CD4-positive, alpha-beta T cell treated with Interleukin-15 for 1 hour (primary cell): ENCODE measurements around the gene GPD2.

ENCODE experiments used
- DNase-seq: peaks from one replicate; pipeline ENCODE4 v3.0.0-alpha.2; 2020

The GPD2 gene

GRCh38 chr2:156536534-156536933 is 100.4 kb downstream of the GPD2 start:
- no peak for DNase-seq

DNA sequence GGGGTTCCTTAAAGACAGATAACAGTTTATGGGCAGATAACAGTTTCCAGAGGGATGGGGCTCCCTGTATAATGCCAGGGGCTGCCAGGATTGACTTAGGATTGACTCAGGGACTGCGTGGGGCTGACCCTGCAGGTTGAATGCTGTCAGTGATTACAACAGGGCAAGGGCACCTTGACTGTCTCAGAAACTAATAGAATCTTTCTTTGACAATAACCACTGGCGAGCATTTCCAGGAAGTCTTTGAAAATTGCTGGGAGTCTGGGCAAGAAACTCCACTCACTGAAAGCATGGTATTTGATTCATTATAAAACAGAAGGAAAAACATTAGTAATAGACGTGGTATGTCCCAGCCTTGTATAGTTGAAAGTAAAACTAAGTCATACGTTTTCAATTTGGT is 101.0 kb downstream of the GPD2 start:
- DNase-seq, result no peak

GRCh38 chr2:156538083-156538504 is 101.9 kb downstream of the GPD2 start:
- no peak for DNase-seq

DNA sequence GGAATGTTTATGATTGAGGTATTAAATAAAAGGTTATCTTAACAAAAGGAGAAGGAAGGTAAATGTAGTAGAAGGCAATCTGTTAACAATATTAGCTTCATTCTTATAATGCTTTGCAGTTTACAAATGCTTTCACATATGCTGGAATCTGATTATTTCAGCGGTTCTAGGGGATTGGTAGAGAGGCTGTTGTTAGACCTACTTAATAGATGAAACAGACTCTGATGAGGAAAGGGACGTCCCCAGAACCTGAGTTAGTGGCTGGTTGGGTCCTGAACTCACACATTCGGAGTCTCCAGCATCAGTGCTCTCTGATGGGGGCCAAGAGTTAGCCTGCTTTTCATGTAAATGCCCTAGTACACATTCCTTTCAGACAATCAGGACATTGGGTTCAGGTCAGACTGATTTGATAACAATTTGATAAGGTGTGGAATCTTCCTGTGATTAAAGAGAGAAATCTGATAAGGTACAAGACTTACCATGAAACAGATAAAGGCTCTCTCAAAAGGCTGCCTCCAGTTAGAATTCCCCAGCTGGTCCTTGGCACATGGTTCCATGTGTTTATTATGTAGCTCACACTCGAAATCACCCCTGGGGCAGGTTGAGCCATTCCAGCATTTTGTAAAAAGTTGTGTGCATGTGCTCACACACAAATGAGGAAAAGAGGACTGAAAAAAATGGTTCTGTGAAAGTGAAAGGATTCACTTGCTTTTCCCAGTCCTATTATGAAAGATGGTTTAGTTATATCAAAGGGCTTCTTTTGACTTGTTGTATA is 103.1 kb downstream of the GPD2 start:
- DNase-seq, result no peak

DNA sequence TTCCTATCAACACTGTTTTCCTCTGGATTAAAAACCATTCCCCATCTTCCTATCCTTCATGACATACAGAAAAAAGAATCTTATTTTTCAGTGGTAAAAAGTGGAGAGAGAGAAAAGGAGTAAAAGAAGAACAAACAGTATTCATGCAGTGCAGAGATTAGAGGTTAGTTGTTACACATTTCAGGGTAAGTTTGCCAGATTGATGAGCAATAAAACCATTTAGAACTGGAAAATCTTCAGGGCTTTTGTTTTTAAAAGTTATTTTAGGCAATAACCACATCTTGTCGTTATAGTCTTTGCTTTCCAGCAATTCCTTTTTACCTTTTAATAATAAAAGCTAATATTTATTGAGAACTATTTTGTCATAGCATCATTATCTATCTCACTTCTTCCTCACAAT is 104.5 kb downstream of the GPD2 start:
- DNase-seq, result no peak

- DNase-seq, result no peak
These were observed 105.0 kb downstream of the GPD2 start for GRCh38 chr2:156541229-156541628.

DNA sequence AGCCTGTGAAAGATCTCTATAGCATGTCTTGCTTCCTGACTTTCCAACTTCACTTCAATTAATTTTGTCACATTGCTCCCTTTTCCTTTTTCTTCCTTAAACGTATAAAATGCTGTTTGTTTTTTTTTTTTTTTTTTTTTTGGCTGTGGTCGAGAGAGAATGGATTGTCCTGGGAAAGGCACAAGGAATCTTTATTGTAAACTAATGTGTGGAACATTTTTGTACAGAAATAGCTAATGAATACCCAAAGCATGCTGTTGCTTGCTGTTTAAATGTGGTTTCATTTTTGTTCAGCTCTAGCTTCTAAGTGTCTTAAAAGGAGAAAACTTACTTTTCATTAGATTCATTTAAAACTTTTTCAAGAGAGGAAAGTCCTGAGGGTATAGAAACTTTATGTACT is 105.5 kb downstream of the GPD2 start:
- no peak for DNase-seq

GRCh38 chr2:156548413-156548812 is 112.2 kb downstream of the GPD2 start:
- DNase-seq, result no peak

DNA sequence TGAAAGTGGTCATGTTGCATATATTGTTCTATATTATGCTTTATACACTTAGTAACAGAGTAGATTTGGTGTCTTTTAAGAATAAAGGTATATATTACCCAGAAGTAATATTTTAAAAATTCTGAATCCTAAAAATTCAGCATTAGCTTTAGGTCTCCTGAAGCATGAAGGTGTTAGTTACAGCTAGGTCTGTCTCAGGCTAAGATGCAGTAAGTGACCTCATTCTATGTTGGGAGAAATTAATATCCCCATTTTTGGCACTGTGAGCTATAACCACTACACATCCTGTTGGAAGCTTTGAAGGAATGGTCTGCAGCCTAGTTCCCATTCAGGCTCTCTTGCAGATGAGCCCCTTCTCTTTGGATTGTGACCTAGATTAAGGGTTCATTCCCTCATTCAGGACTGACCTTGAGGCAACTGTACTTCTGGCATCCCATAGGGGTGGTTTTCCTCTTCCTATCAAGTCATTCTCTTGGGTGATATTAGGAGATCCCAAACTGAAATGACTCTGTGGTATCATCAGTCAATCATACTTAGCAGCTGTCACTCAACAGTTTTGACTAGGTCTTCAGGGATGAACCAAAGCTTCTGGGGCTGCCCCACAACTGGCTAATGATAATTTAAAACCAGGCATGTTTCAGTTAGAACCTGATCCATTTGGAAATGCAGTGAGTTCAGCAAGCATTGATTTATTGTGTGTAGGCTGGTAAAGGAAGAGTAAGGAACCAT is 117.7 kb downstream of the GPD2 start:
- DNase-seq, result no peak

DNA sequence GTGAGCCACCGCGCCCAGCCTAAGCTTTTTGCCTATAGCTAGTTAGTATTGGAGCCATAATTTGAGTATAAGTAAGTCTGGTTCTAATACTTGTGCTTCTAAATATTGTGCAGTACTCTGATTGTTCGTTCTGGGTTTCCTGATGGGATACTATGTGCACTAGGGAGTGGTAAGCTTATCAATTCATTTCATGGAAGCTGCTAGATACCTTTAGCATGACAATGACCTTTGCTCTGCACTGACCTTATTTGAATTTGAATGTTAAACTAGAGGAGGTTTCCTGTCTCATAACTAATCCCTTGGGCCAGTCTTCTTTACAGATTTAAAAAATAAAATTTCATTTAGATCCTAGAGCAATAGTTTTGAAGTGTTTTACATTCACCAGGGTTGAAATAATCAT is 125.1 kb downstream of the GPD2 start:
- DNase-seq, result no peak

DNA sequence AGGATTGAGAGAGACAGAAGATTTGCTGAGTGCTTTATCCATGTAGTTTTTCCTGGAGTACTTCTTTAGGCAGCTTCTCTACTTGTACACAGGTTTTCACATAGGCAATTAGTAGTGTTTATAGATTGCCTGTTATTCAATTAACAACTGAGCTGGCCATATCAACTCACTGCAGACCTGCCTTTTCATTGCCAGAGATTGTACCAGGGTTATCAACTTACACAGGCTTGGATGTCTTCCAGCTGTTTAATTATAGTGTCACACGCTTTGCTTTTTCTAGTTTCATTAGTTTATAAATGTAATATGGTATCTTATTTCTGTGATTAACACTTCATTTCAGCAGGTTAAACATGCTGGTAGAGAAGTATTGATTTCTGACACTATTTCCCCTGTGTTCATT is 125.9 kb downstream of the GPD2 start:
- no peak for DNase-seq

DNA sequence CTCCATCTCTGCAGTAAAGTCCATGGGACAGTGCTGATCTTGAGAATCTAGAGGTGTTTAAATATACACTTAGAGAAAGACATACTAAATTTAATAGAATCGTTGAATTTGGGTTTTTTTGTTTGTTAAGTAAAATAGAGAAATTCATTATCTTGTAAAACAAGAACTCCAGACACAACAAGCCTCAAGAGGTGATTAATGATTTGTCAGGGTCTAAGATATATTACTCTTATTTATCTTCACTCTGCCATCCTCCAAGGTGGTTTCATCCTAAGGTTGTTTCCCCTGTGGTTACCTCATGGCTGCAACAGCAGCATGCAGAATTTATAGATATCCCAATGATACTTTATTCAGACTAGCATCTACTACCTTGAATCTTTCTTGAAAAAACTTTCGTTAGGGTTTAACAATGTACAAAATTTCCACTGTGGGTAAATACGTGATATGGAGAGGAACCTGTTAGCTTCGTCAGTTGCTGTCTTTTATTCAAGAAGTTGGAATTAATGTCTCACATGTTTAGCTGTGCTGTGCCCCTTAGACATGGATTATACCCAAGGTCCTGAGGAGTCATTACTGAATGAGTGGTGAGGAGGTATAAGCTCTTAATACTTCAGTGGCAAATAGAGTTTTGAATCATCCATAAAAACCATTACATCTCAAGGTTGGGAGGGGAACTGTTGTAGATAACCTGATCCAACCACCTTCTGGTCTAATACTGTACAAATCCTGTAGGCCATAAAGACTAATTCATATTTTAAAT is 128.0 kb downstream of the GPD2 start:
- no peak for DNase-seq

DNA sequence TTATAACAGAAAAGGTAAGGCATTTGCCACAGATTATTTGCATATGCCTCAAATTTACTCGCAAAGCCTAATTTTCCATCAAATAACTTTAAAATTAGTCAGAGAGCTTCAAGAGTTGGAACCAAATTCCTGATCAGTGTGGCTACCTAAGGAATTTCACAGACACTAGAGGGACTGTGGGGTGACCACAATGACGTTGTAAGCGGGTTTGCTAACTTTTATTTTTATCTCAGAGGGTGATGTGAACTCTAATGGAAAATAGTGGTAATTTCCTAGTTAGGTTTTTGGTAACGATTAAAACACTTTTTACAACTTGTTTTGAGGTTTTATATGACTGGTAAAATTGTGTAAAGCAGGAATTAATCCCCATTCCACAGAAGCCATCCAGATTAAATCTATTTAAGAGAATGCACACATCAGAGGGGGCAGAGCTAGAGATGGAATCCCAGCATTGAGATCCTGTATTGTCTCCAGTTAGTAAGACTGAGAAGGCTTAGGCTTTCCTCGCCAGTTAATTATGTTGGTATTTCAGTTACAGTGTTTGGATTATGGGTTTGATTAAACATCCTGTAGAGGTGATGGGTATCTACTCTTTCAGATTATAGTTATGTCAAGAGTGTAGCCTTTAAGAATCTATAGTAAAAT is 129.0 kb downstream of the GPD2 start:
- DNase-seq, result no peak

- DNase-seq, result no peak
These were observed 137.5 kb downstream of the GPD2 start for GRCh38 chr2:156573710-156574109.

DNA sequence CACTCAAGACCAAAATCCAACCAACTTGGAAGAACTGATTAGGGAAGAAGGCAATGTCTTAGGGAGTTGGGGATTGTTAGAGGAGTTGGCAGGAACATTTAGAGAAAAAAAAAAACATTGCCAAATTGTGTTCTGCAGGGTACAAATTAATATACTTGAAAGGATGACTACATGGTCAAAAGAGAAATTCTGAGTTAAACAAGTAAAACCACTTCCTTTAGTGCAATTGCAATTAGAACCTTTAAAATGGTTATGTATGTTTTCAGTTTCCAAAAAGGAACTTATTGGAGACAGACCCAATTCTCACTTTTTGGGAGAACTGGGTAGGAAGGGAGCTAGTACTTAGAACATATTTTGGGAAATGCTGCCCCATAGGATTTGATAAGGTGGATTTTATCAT is 137.9 kb downstream of the GPD2 start:
- no peak for DNase-seq

GRCh38 chr2:156576005-156576404 is 139.8 kb downstream of the GPD2 start:
- DNase-seq, result no peak

DNA sequence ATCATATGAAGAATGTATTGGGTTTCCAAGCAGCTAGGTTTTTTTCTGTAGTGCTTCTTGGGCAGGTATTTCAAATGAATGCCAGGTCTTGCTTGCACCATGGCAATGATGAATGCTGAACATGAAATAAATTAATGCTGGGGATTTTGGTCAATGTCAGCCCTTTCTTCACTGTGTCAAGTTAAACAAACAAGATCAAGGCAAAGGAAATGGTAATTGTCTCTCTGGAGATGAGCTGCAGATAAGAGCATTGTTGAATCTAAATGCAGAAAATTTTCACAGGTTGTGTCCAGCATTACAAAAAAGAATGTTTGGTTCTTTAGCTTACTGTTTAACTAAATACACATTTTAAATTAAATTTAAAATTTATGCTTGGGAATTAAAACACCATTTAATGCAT is 144.3 kb downstream of the GPD2 start:
- no peak for DNase-seq

DNA sequence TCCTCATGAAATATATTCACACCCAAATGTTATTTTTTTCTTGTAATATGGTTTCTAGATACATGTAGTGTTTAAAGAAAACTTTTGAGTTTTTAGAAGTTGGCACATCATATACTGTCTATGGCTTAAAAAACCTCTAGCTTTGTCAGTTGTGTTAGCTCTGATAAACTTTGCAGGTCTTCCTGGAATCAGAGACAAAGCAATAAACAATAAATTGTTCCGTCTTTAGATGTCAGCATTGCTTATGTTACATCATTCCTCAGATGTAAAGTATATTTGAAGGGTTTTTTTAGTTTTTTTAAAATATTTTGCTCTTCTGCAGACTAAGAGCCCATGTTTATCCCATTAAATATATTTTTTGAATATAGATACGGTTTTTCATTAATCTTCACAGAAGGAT is 145.1 kb downstream of the GPD2 start:
- no peak for DNase-seq

- DNase-seq, result no peak
These were observed 149.3 kb downstream of the GPD2 start for GRCh38 chr2:156585457-156585856.

GRCh38 chr2:156586621-156587020 is 150.4 kb downstream of the GPD2 start:
- no peak for DNase-seq

- no peak for DNase-seq
These were observed 153.4 kb downstream of the GPD2 start for GRCh38 chr2:156589381-156590079.

- DNase-seq, result no peak
These were observed 154.0 kb downstream of the GPD2 start for GRCh38 chr2:156590085-156590739.
